ENCODE data around the gene LDLRAD1.

DNA sequence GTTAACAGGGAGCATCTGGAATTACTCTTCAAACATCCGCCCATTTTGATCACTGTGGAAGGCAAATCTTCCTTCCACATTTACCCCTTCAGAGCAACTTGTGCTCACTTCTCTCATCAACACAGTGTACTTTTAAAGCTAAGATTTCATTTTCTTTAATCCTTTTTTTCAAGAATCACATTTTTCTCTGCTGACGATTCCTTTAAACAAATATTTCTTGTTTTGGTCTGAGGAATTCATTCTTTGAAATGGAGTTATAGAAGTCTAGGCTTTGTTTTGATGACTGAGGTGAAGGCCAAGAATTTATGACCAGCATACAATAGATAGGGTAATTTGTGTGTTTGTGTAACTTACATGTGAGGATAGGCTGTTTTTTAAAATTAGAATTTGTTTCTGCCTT is 46.3 kb downstream of the LDLRAD1 start:
- TF ChIP-seq EZH2 (IDR thresholded peaks at IDR 0.05; ENCODE audit: borderline replicate concordance, insufficient read depth, low read length, poor library complexity, severe bottlenecking): no peak
- TF ChIP-seq, protein P1, sequence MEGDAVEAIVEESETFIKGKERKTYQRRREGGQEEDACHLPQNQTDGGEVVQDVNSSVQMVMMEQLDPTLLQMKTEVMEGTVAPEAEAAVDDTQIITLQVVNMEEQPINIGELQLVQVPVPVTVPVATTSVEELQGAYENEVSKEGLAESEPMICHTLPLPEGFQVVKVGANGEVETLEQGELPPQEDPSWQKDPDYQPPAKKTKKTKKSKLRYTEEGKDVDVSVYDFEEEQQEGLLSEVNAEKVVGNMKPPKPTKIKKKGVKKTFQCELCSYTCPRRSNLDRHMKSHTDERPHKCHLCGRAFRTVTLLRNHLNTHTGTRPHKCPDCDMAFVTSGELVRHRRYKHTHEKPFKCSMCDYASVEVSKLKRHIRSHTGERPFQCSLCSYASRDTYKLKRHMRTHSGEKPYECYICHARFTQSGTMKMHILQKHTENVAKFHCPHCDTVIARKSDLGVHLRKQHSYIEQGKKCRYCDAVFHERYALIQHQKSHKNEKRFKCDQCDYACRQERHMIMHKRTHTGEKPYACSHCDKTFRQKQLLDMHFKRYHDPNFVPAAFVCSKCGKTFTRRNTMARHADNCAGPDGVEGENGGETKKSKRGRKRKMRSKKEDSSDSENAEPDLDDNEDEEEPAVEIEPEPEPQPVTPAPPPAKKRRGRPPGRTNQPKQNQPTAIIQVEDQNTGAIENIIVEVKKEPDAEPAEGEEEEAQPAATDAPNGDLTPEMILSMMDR (IDR thresholded peaks at IDR 0.05; ENCODE audit: poor library complexity, severe bottlenecking): no peak
- no peak for TF ChIP-seq EP300 (conservative IDR thresholded peaks at IDR 0.05; ENCODE audit: poor library complexity, severe bottlenecking)
- no peak for TF ChIP-seq TAF1 (IDR thresholded peaks at IDR 0.05; ENCODE audit: low read depth)
- TF ChIP-seq SMC3 (conservative IDR thresholded peaks at IDR 0.05; ENCODE audit: poor library complexity): no peak

All from neural cell (in vitro differentiated cells).